HG03457 (cell line): ENCODE data around the gene SPI1.
A peak's percentile ranks its signal among the peaks of the same experiment; 100 is the strongest.

ENCODE experiments used
- ATAC-seq: cut with Tn5 transposase; IDR thresholded peaks from one replicate; pipeline ENCODE4 v1.9.1; 2021; ENCODE audit warnings: moderate number of reproducible peaks; ENCODE audit not compliant: unreplicated experiment

Gene SPI1

GRCh38 chr11:47407746-47408590, 29.6 kb upstream of the SPI1 start, which contains the start of gene SLC39A13:
TSS of gene SLC39A13 (plus strand) at chr11:47408590. CDS start at chr11:47410095, 1,505 bp downstream.
- ATAC-seq = peak; percentile 76

GRCh38 chr11:47406896-47407745, 28.8 kb upstream of the SPI1 start:
- ATAC-seq = no peak

- ATAC-seq = no peak
These were observed 25.2 kb upstream of the SPI1 start for GRCh38 chr11:47403571-47403970.

GRCh38 chr11:47403135-47403534, 24.8 kb upstream of the SPI1 start:
- ATAC-seq = no peak

- ATAC-seq = peak; percentile 41
These were observed 22.5 kb upstream of the SPI1 start for GRCh38 chr11:47400768-47401279.

GRCh38 chr11:47399860-47400767, 21.8 kb upstream of the SPI1 start:
- ATAC-seq = peak; percentile 22

GRCh38 chr11:47398551-47398950, 20.2 kb upstream of the SPI1 start:
- no peak for ATAC-seq

- ATAC-seq = no peak
These were observed 19.7 kb upstream of the SPI1 start for GRCh38 chr11:47398011-47398410.

- ATAC-seq = no peak
These were observed 17.6 kb upstream of the SPI1 start for GRCh38 chr11:47396049-47396320.

GRCh38 chr11:47395223-47396048, 17.1 kb upstream of the SPI1 start:
- ATAC-seq = no peak

GRCh38 chr11:47394322-47395222, 16.2 kb upstream of the SPI1 start:
- ATAC-seq = no peak

GRCh38 chr11:47394050-47394321, 15.6 kb upstream of the SPI1 start:
- ATAC-seq = no peak

GRCh38 chr11:47393163-47394049, 15.1 kb upstream of the SPI1 start:
- no peak for ATAC-seq

GRCh38 chr11:47392546-47393162, 14.3 kb upstream of the SPI1 start:
- ATAC-seq = no peak

GRCh38 chr11:47391711-47392432, 13.5 kb upstream of the SPI1 start:
- no peak for ATAC-seq

GRCh38 chr11:47391077-47391583, 12.8 kb upstream of the SPI1 start:
- no peak for ATAC-seq

GRCh38 chr11:47390422-47390760, 12.0 kb upstream of the SPI1 start:
- ATAC-seq = no peak
